IMR-90 (cell line): ENCODE data around the gene SLC6A11. TPM values are rescaled to one million over a fixed set of nuclear protein-coding genes. Genes with fewer than 3 reads are reported as not detected.

Experiments used
- ATAC-seq: fragments of 200-7000 bp; cut with Tn5 transposase; 2 replicates; pipeline ENCODE4 v1.9.1; 2020; ENCODE audit warnings: low read depth, mild to moderate bottlenecking, moderate library complexity
- BruUV-seq: library from RNA; stranded (reverse); fragments of 400-500 nt; replicated peaks from 2 replicates; lab custom pipeline; 2021; lab: Mats Ljungman, UMichigan
- CTCF ChIA-PET: fragments of 300-600 bp; formaldehyde crosslinking; extraction: SDS; loops from one replicate; lab custom pipeline; 2021; ENCODE audit warnings: antibody characterized with exemption; lab: Yijun Ruan, JAX
- POLR2A ChIA-PET: fragments of 300-600 bp; sonication (Branson Sonifier 250); formaldehyde crosslinking; loops from one replicate; lab custom pipeline; 2022; ENCODE audit warnings: antibody characterized with exemption; ENCODE audit not compliant: unreplicated experiment; lab: Charles Lee
- DNase-seq: peaks from one replicate; pipeline ENCODE4 v3.0.0; 2013
- H2AFZ ChIP-seq: replicated peaks from 2 replicates; pipeline ENCODE3; 2013; ENCODE audit warnings: low read length, mild to moderate bottlenecking; ENCODE audit not compliant: poor library complexity
- H2AK5ac ChIP-seq: 2 replicates; pipeline ENCODE4 v1.6.1; 2013; ENCODE audit warnings: low read depth, low read length, inconsistent platforms
- H2AK9ac ChIP-seq: replicated peaks from 2 replicates; pipeline ENCODE3; 2013; ENCODE audit warnings: mild to moderate bottlenecking, low read depth, low read length, moderate library complexity; ENCODE audit not compliant: poor library complexity
- H2BK120ac ChIP-seq: 2 replicates; pipeline ENCODE4 v1.6.1; 2013; ENCODE audit warnings: low read depth, low read length, inconsistent platforms
- H2BK15ac ChIP-seq: 3 replicates; pipeline ENCODE4 v1.6.1; 2013; ENCODE audit warnings: low read depth, low read length, inconsistent platforms
- H2BK20ac ChIP-seq: 2 replicates; pipeline ENCODE4 v1.6.1; 2013; ENCODE audit warnings: low read depth, mild to moderate bottlenecking, inconsistent platforms, low read length, moderate library complexity
- H2BK5ac ChIP-seq: 2 replicates; pipeline ENCODE4 v1.6.1; 2013; ENCODE audit warnings: mild to moderate bottlenecking, low read depth, low read length, inconsistent platforms; ENCODE audit not compliant: poor library complexity, severe bottlenecking
- H3K14ac ChIP-seq: replicated peaks from 2 replicates; pipeline ENCODE4 v1.6.1; 2013; ENCODE audit warnings: low read depth, low read length, inconsistent platforms
- H3K18ac ChIP-seq: 2 replicates; pipeline ENCODE4 v1.6.1; 2013; ENCODE audit warnings: low read depth, low read length, control low read depth
- H3K23ac ChIP-seq: 2 replicates; pipeline ENCODE4 v1.6.1; 2013; ENCODE audit warnings: low read depth, low read length, inconsistent platforms
- H3K27ac ChIP-seq: 2 replicates; pipeline ENCODE4 v1.5.1; 2013; ENCODE audit warnings: mild to moderate bottlenecking, control low read depth, low read length; ENCODE audit not compliant: insufficient read depth
- H3K27me3 ChIP-seq: 2 replicates; pipeline ENCODE4 v1.6.1; 2013; ENCODE audit warnings: low read length; ENCODE audit not compliant: control insufficient read depth, insufficient read depth
- H3K36me3 ChIP-seq: 2 replicates; pipeline ENCODE4 v1.6.1; 2013; ENCODE audit warnings: low read length, mixed read lengths; ENCODE audit not compliant: control insufficient read depth, insufficient read depth
- H3K4ac ChIP-seq: 2 replicates; pipeline ENCODE4 v1.6.1; 2013; ENCODE audit warnings: low read depth, low read length, inconsistent platforms
- H3K4me1 ChIP-seq: 2 replicates; pipeline ENCODE4 v1.6.1; 2013; ENCODE audit warnings: low read length, mixed read lengths; ENCODE audit not compliant: control insufficient read depth, insufficient read depth
- H3K4me2 ChIP-seq: 2 replicates; pipeline ENCODE4 v1.6.1; 2013; ENCODE audit warnings: low read depth, mild to moderate bottlenecking, control low read depth, low read length, moderate library complexity
- H3K4me3 ChIP-seq: 2 replicates; pipeline ENCODE4 v1.5.1; 2013; ENCODE audit warnings: low read depth, mild to moderate bottlenecking, control low read depth, low read length, moderate library complexity; ENCODE audit not compliant: insufficient read depth
- H3K56ac ChIP-seq: 2 replicates; pipeline ENCODE4 v1.6.1; 2013; ENCODE audit warnings: low read length, inconsistent platforms; ENCODE audit not compliant: insufficient read depth; ENCODE audit errors: extremely low read depth
- H3K79me1 ChIP-seq, 2 experiments: 2 replicates each; pipeline ENCODE4 v1.6.1; 2013; ENCODE audit warnings: low read length in 2 of 2, inconsistent platforms in 1 of 2, low read depth in 1 of 2
- H3K9ac ChIP-seq: 2 replicates; pipeline ENCODE4 v1.6.1; 2013; ENCODE audit warnings: low read depth, low read length, control low read depth
- H3K9me1 ChIP-seq: 2 replicates; pipeline ENCODE4 v1.6.1; 2013; ENCODE audit warnings: low read length, inconsistent platforms; ENCODE audit not compliant: insufficient read depth
- H3K9me3 ChIP-seq: 2 replicates; pipeline ENCODE4 v1.6.1; 2013; ENCODE audit warnings: low read length; ENCODE audit not compliant: control insufficient read depth, insufficient read depth
- H4K20me1 ChIP-seq: 2 replicates; pipeline ENCODE4 v1.6.1; 2013; ENCODE audit warnings: low read length, inconsistent platforms; ENCODE audit not compliant: insufficient read depth
- H4K5ac ChIP-seq: 2 replicates; pipeline ENCODE4 v1.6.1; 2013; ENCODE audit warnings: mild to moderate bottlenecking, low read depth, low read length, control low read depth
- H4K8ac ChIP-seq, 2 experiments: 2 replicates each; pipeline ENCODE4 v1.6.1; 2013; ENCODE audit warnings: low read depth in 2 of 2, low read length in 2 of 2, control low read depth in 1 of 2, inconsistent platforms in 1 of 2
- H4K91ac ChIP-seq: 2 replicates; pipeline ENCODE4 v1.6.1; 2013; ENCODE audit warnings: low read depth, low read length, inconsistent platforms; ENCODE audit not compliant: insufficient read depth
- CEBPB ChIP-seq: IDR thresholded peaks from 2 replicates; pipeline ENCODE4 v1.6.1; 2012; ENCODE audit warnings: low read depth, low read length, improper control_type of control experiment
- CTCF ChIP-seq: conservative IDR thresholded peaks from 2 replicates; pipeline ENCODE4 v1.5.1; 2012; ENCODE audit warnings: mild to moderate bottlenecking, low read depth, low read length, improper control_type of control experiment
- FOS ChIP-seq: fragments of 150-350 bp; IDR thresholded peaks from 2 replicates; pipeline ENCODE4 v1.6.1; 2016; ENCODE audit warnings: low read depth, low read length
- MAZ ChIP-seq: IDR thresholded peaks from 2 replicates; pipeline ENCODE4 v1.6.1; 2012; ENCODE audit warnings: low read depth, mild to moderate bottlenecking, low read length, improper control_type of control experiment, moderate library complexity, borderline replicate concordance
- MXI1 ChIP-seq: IDR thresholded peaks from 2 replicates; pipeline ENCODE4 v1.6.1; 2012; ENCODE audit warnings: low read depth, mild to moderate bottlenecking, low read length, moderate library complexity, borderline replicate concordance
- NFE2L2 ChIP-seq: fragments of 150-350 bp; IDR thresholded peaks from 2 replicates; pipeline ENCODE4 v1.6.1; 2016; ENCODE audit warnings: low read depth, mild to moderate bottlenecking, low read length
- RAD21 ChIP-seq: IDR thresholded peaks from 2 replicates; pipeline ENCODE4 v1.6.1; 2012; ENCODE audit warnings: low read length, improper control_type of control experiment
- RFX5 ChIP-seq: IDR thresholded peaks from 2 replicates; pipeline ENCODE4 v1.8.0; 2012; ENCODE audit warnings: low read depth, mild to moderate bottlenecking, low read length, moderate library complexity
- SMC3 ChIP-seq: fragments of 150-350 bp; IDR thresholded peaks from 2 replicates; pipeline ENCODE4 v1.6.1; 2016; ENCODE audit warnings: low read depth, mild to moderate bottlenecking, antibody characterized with exemption, low read length, moderate library complexity
- WGBS, 2 experiments: methylation state at CpG; one replicate each; pipeline versions ENCODE4 v1.1.5 to v1.1.7; 2013; ENCODE audit warnings: missing lambda C conversion rate in 2 of 2; ENCODE audit not compliant: insufficient read length in 1 of 2; ENCODE audit errors: extremely low coverage in 2 of 2; 5-methylcytosine and 5-hydroxymethylcytosine counted together
- dilution Hi-C: fragments of 300-500 bp; cut with HindIII; formaldehyde crosslinking; loops from one replicate; pipeline ENCODE4 v1.14.3; 2018; ENCODE audit warnings: low sequenced_read_pairs; ENCODE audit not compliant: unreplicated experiment
- in situ Hi-C: fragments of 300-500 bp; cut with MboI; formaldehyde crosslinking; loops from 3 replicates; pipeline ENCODE4 v1.14.3; 2019; ENCODE audit warnings: low sequenced_read_pairs, inconsistent platforms, mixed read lengths
- intact Hi-C: fragments of 100-400 bp; cut with micrococcal nuclease; formaldehyde crosslinking; loops from 2 replicates; pipeline ENCODE4 v1.10.0; 2022
- polyA plus RNA-seq, 3 experiments: library from polyadenylated mRNA; depleted of rRNA; stranded (reverse); fragments of >200 nt; gene quantifications; 2 replicates each; pipeline ENCODE4 v1.2.3, GENCODE V29; 2012; ENCODE audit warnings: low replicate concordance in 1 of 3
- total RNA-seq: library from RNA; depleted of rRNA; stranded (reverse); fragments of >200 nt; gene quantifications from 2 replicates; pipeline ENCODE4 v1.2.3, GENCODE V29; 2012

Gene SLC6A11
- total and polyA plus RNA-seq, 2 of the 4 experiments (the other 2 are of a cell fraction): not detected

GRCh38 chr3:10957976-10958749, 142.1 kb downstream of the SLC6A11 start:
- no peak overlapping the region for H4K91ac ChIP-seq
- H3K4me2 ChIP-seq: no peak overlapping the region
- BruUV-seq: no TSS peak
- no peaks in the 10 kb centered on the region for H3K79me1 ChIP-seq
- no peak for TF ChIP-seq SMC3
- no peak for TF ChIP-seq FOS
- TF ChIP-seq RAD21: no peak
- TF ChIP-seq CEBPB: no peak
- TF ChIP-seq RFX5: no peak
- TF ChIP-seq NFE2L2: no peak
- no peak for TF ChIP-seq MAZ
- TF ChIP-seq MXI1: no peak
- no peak for TF ChIP-seq CTCF
- no peak overlapping the region for H2BK20ac ChIP-seq
- H3K27me3 ChIP-seq: peaks cover 43% of the 10 kb centered on the region
- no peak overlapping the region for H2BK15ac ChIP-seq
- ChIA-PET CTCF (interaction anchor here (0.8 kb wide), 1 partner anchor 315 kb away, joined by 4 read pairs; no protein-coding TSS in a partner anchor), POLR2A (no interaction called here)
- no peaks in the 10 kb centered on the region for H3K4me1 ChIP-seq
- DNase-seq: no peak
- no peak overlapping the region for H2AK9ac ChIP-seq
- no peak overlapping the region for H3K14ac ChIP-seq
- no peak overlapping the region for H2BK120ac ChIP-seq
- intact Hi-C loops: no loop called here
- H3K9ac ChIP-seq: no peak overlapping the region
- no peak overlapping the region for H2BK5ac ChIP-seq
- 43% methylated on average over 11 of the region's 17 CpGs; no CpG with 5 or more reads in 1 of the 2 experiments for WGBS, 2 experiments
- H3K18ac ChIP-seq: no peak overlapping the region
- no peak for ATAC-seq
- no peak overlapping the region for H4K5ac ChIP-seq
- H4K8ac ChIP-seq: no peak overlapping the region
- no peak overlapping the region for H2AFZ ChIP-seq
- dilution Hi-C loops: no loop called here
- no peak overlapping the region for H3K4ac ChIP-seq
- no peaks in the 10 kb centered on the region for H3K9me3 ChIP-seq
- H3K23ac ChIP-seq: no peak overlapping the region
- 0 out of 2 replicates have a peak, but pooled peaks cover 4% of the 10 kb centered on the region for H3K9me1 ChIP-seq
- H3K27ac ChIP-seq: no peak overlapping the region
- no peaks in the 10 kb centered on the region for H3K36me3 ChIP-seq
- no peaks in the 10 kb centered on the region for H4K20me1 ChIP-seq
- H3K4me3 ChIP-seq: no peak overlapping the region
- in situ Hi-C loops: no loop called here
- no peak overlapping the region for H3K56ac ChIP-seq
- no peak overlapping the region for H2AK5ac ChIP-seq
